ENCODE data around the gene CD248. TPM values are rescaled to one million over a fixed set of nuclear protein-coding genes. Genes with fewer than 3 reads are reported as not detected.

The CD248 gene
- total and polyA plus RNA-seq, 2 donors (not counting 1 experiment from before 2014, with no cell fraction given) = 0.40 to 0.96 TPM

DNA sequence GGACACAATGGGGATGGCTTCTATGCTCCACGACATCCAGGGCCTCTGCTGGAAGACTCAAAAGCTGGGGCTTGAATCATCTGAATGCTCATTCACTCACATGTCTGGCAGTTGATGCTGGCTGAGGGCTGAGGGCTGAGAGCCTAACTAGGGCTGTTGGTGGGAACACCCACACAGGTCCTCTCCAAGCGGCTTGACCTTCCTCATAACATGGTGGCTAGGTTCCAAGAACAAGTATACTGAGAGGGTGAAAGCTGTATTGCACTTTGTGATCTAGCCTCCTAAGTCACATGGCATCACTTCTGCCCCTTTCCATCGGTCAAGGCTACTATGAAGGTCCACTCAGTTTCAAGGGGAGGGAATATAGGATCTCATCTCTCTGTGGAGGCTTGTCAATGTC, 17.7 kb downstream of the CD248 start:
- Histone ChIP-seq H3K36me3 (replicated peaks in 1 of 2; ENCODE audit: control extremely low read depth in 1 of 2, control insufficient read depth in 1 of 2, extremely low read depth in 1 of 2, insufficient read depth in 2 of 2, low read length in 1 of 2) (no peaks in the 10 kb centered on the region), H3K79me2 (ENCODE audit: control insufficient read depth, insufficient read depth, low read length) (no peaks in the 10 kb centered on the region), H3K4me3 (ENCODE audit: control extremely low read depth in 1 of 5, extremely low read depth in 1 of 5, insufficient read depth in 1 of 5, low read depth in 2 of 5, low read length in 4 of 5) (no peak overlapping the region), H3K27me3 (replicated peaks in 1 of 4; ENCODE audit: control extremely low read depth in 1 of 4, control insufficient read depth in 3 of 4, insufficient read depth in 4 of 4, low read length in 3 of 4) (no peaks in the 10 kb centered on the region), H3K4me2 (replicated peaks; ENCODE audit: low read depth, low read length, poor library complexity, severe bottlenecking) (no peak overlapping the region), H3K27ac (ENCODE audit: low read length in 2 of 2) (no peak overlapping the region), H3K9me3 (ENCODE audit: control extremely low read depth in 1 of 3, control insufficient read depth in 2 of 3, insufficient read depth in 1 of 3, low read length in 2 of 3) (no peaks in the 10 kb centered on the region), H2AFZ (ENCODE audit: insufficient read depth, low read depth, low read length, poor library complexity, severe bottlenecking) (no peak overlapping the region), H3K4me1 (ENCODE audit: control insufficient read depth in 2 of 2, insufficient read depth in 2 of 2, low read length in 2 of 2) (no peaks in the 10 kb centered on the region), H3K9ac (ENCODE audit: low read length) (no peak overlapping the region), H4K20me1 (ENCODE audit: control insufficient read depth, insufficient read depth, low read length, poor library complexity, severe bottlenecking) (no peaks in the 10 kb centered on the region)
- ChIA-PET CTCF (no interaction called here), POLR2A (no interaction called here)
- Mint-ChIP-seq H3K4me1 (no peaks in the 10 kb centered on the region), H3K27me3 (peaks cover 10% of the 10 kb centered on the region), H3K9me3 (ENCODE audit: insufficient read depth) (no peaks in the 10 kb centered on the region), H3K27ac (no peak overlapping the region), H3K4me3 (no peak overlapping the region)
- intact Hi-C loops (cut with micrococcal nuclease) = no loop called here
- no peak for ATAC-seq (ENCODE audit: low read depth)
- 100% methylated on average over 1 of the region's 3 CpGs for WGBS (ENCODE audit: insufficient coverage)
- TF ChIP-seq EZH2 (IDR thresholded peaks at IDR 0.05; ENCODE audit: borderline replicate concordance, insufficient read depth, low read depth, low read length, poor library complexity, severe bottlenecking) = no peak
- no peak for TF ChIP-seq CTCF (IDR thresholded peaks at IDR 0.05)
- no peak for DNase-seq

- intact Hi-C loops (cut with micrococcal nuclease) = no loop called here
- POLR2A ChIA-PET = no interaction called here
- H3K36me3 ChIP-seq (replicated peaks in 1 of 2; ENCODE audit: control extremely low read depth in 1 of 2, control insufficient read depth in 1 of 2, extremely low read depth in 1 of 2, insufficient read depth in 2 of 2, low read length in 1 of 2) = no peaks in the 10 kb centered on the region
- peaks cover 0 to under 1% (median 0%) of the 10 kb centered on the region in 3 donors for H3K9me3 ChIP-seq (ENCODE audit: control extremely low read depth in 1 of 3, control insufficient read depth in 2 of 3, insufficient read depth in 1 of 3, low read length in 2 of 3)
- no peaks in the 10 kb centered on the region for H4K20me1 ChIP-seq (ENCODE audit: control insufficient read depth, insufficient read depth, low read length, poor library complexity, severe bottlenecking)
- Mint-ChIP-seq H3K27me3 (peaks cover 19% of the 10 kb centered on the region), H3K4me3 (no peak overlapping the region), H3K4me1 (peaks cover 4% of the 10 kb centered on the region), H3K27ac (no peak overlapping the region), H3K9me3 (ENCODE audit: insufficient read depth) (no peaks in the 10 kb centered on the region)
- ATAC-seq (ENCODE audit: low read depth) (no peak), DNase-seq (no peak)
- H3K9ac ChIP-seq (ENCODE audit: low read length) = no peak overlapping the region
- no peak overlapping the region for H2AFZ ChIP-seq (ENCODE audit: insufficient read depth, low read depth, low read length, poor library complexity, severe bottlenecking)
- H3K4me2 ChIP-seq (replicated peaks; ENCODE audit: low read depth, low read length, poor library complexity, severe bottlenecking) = no peak overlapping the region
- no peak overlapping the region for H3K4me3 ChIP-seq (ENCODE audit: control extremely low read depth in 1 of 5, extremely low read depth in 1 of 5, insufficient read depth in 1 of 5, low read depth in 2 of 5, low read length in 4 of 5)
- TF ChIP-seq EZH2 (IDR thresholded peaks at IDR 0.05; ENCODE audit: borderline replicate concordance, insufficient read depth, low read depth, low read length, poor library complexity, severe bottlenecking) (no peak), CTCF (IDR thresholded peaks at IDR 0.05) (no peak)
- no peak overlapping the region for H3K27ac ChIP-seq (ENCODE audit: low read length in 2 of 2)
- CTCF ChIA-PET = interaction anchor here (1.1 kb wide), 1 partner anchor 14 kb away, joined by 8 read pairs; no protein-coding TSS in a partner anchor
- no peaks in the 10 kb centered on the region for H3K79me2 ChIP-seq (ENCODE audit: control insufficient read depth, insufficient read depth, low read length)
- H3K27me3 ChIP-seq (replicated peaks in 1 of 4; ENCODE audit: control extremely low read depth in 1 of 4, control insufficient read depth in 3 of 4, insufficient read depth in 4 of 4, low read length in 3 of 4) = peaks cover 0 to 13% (median 6%) of the 10 kb centered on the region in 4 experiments
- WGBS (ENCODE audit: insufficient coverage) = 81% methylated on average over 7 of the region's 8 CpGs
- peaks cover 2 to 3% of the 10 kb centered on the region in 2 donors for H3K4me1 ChIP-seq (ENCODE audit: control insufficient read depth in 2 of 2, insufficient read depth in 2 of 2, low read length in 2 of 2)
Measured at GRCh38 chr11:66297610-66298009, 19.2 kb downstream of the CD248 start.
